ENCODE data around the gene FBXL13.
A peak's percentile ranks its signal among the peaks of the same experiment; 100 is the strongest.

The FBXL13 gene

GRCh38 chr7:102991540-102992214, 82.9 kb downstream of the FBXL13 start:
- TF ChIP-seq, protein P1, sequence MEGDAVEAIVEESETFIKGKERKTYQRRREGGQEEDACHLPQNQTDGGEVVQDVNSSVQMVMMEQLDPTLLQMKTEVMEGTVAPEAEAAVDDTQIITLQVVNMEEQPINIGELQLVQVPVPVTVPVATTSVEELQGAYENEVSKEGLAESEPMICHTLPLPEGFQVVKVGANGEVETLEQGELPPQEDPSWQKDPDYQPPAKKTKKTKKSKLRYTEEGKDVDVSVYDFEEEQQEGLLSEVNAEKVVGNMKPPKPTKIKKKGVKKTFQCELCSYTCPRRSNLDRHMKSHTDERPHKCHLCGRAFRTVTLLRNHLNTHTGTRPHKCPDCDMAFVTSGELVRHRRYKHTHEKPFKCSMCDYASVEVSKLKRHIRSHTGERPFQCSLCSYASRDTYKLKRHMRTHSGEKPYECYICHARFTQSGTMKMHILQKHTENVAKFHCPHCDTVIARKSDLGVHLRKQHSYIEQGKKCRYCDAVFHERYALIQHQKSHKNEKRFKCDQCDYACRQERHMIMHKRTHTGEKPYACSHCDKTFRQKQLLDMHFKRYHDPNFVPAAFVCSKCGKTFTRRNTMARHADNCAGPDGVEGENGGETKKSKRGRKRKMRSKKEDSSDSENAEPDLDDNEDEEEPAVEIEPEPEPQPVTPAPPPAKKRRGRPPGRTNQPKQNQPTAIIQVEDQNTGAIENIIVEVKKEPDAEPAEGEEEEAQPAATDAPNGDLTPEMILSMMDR (conservative IDR thresholded peaks at IDR 0.05; ENCODE audit: low read length), result no peak
- peak; percentile 86 for DNase-seq (ENCODE audit: low read depth)
- no peak overlapping the region for H3K4me3 ChIP-seq (ENCODE audit: low read length)

- H3K4me3 ChIP-seq (ENCODE audit: low read length), result no peak overlapping the region
- TF ChIP-seq, protein P1 (conservative IDR thresholded peaks at IDR 0.05; ENCODE audit: low read length), result no peak
- no peak for DNase-seq (ENCODE audit: low read depth)
Observed at GRCh38 chr7:102991077-102991539, 83.5 kb downstream of the FBXL13 start.

- no peak for DNase-seq (ENCODE audit: low read depth)
- TF ChIP-seq, protein P1 (conservative IDR thresholded peaks at IDR 0.05; ENCODE audit: low read length), result no peak
- H3K4me3 ChIP-seq (ENCODE audit: low read length), result no peak overlapping the region
Observed at GRCh38 chr7:102990642-102991041, 84.0 kb downstream of the FBXL13 start.

- no peak for DNase-seq (ENCODE audit: low read depth)
- no peak overlapping the region for H3K4me3 ChIP-seq (ENCODE audit: low read length)
- TF ChIP-seq, protein P1 (conservative IDR thresholded peaks at IDR 0.05; ENCODE audit: low read length), result no peak
Observed at GRCh38 chr7:102988631-102989560, 85.7 kb downstream of the FBXL13 start.

GRCh38 chr7:102988088-102988487, 86.5 kb downstream of the FBXL13 start:
- TF ChIP-seq, protein P1 (conservative IDR thresholded peaks at IDR 0.05; ENCODE audit: low read length), result no peak
- H3K4me3 ChIP-seq (ENCODE audit: low read length), result no peak overlapping the region
- DNase-seq (ENCODE audit: low read depth), result no peak

GRCh38 chr7:102985176-102985783, 89.3 kb downstream of the FBXL13 start:
- no peak for DNase-seq (ENCODE audit: low read depth)
- no peak overlapping the region for H3K4me3 ChIP-seq (ENCODE audit: low read length)
- TF ChIP-seq, protein P1 (conservative IDR thresholded peaks at IDR 0.05; ENCODE audit: low read length), result no peak
